GM23248 (cell line): ENCODE measurements around the gene NCAM1. TPM values are rescaled to one million over a fixed set of nuclear protein-coding genes. Genes with fewer than 3 reads are reported as not detected.

Experiments used
- DNase-seq: peaks from one replicate; pipeline ENCODE4 v3.0.0-alpha.2; 2015
- H2AFZ ChIP-seq: fragments of 200-600 bp; sonication (generic); 2 replicates; pipeline ENCODE4 v1.6.1; 2016; ENCODE audit warnings: antibody characterized with exemption
- H3F3A ChIP-seq: fragments of 200-600 bp; sonication (generic); 2 replicates; pipeline ENCODE4 v1.6.1; 2016; ENCODE audit warnings: mild to moderate bottlenecking, antibody characterized with exemption, mixed run types; ENCODE audit not compliant: insufficient read depth
- H3K27ac ChIP-seq: fragments of 200-600 bp; sonication (generic); 2 replicates; pipeline ENCODE4 v1.5.1; 2016; ENCODE audit warnings: mild to moderate bottlenecking
- H3K27me3 ChIP-seq: fragments of 200-600 bp; sonication (generic); replicated peaks from 2 replicates; pipeline ENCODE4 v1.6.1; 2016; ENCODE audit warnings: mild to moderate bottlenecking; ENCODE audit not compliant: insufficient read depth
- H3K36me3 ChIP-seq: fragments of 200-600 bp; sonication (generic); 2 replicates; pipeline ENCODE4 v1.6.1; 2016; ENCODE audit warnings: low read depth, mild to moderate bottlenecking
- H3K4me1 ChIP-seq: fragments of 200-600 bp; sonication (generic); 2 replicates; pipeline ENCODE4 v1.6.1; 2016; ENCODE audit warnings: mild to moderate bottlenecking; ENCODE audit not compliant: insufficient read depth
- H3K4me2 ChIP-seq: fragments of 200-600 bp; sonication (generic); one replicate; pipeline ENCODE4 v1.6.1; 2016; ENCODE audit warnings: mild to moderate bottlenecking; ENCODE audit not compliant: unreplicated experiment
- H3K4me3 ChIP-seq: fragments of 200-600 bp; sonication (generic); 2 replicates; pipeline ENCODE4 v1.5.1; 2016; ENCODE audit warnings: mild to moderate bottlenecking
- H3K79me2 ChIP-seq: fragments of 200-600 bp; sonication (generic); 2 replicates; pipeline ENCODE4 v1.6.1; 2016; ENCODE audit warnings: mild to moderate bottlenecking; ENCODE audit not compliant: insufficient read depth
- H3K9ac ChIP-seq: fragments of 200-600 bp; sonication (generic); 2 replicates; pipeline ENCODE4 v1.6.1; 2016; ENCODE audit warnings: mild to moderate bottlenecking
- H3K9me2 ChIP-seq: fragments of 200-600 bp; sonication (generic); 2 replicates; pipeline ENCODE4 v1.6.1; 2016; ENCODE audit warnings: mixed run types, mild to moderate bottlenecking, moderate library complexity; ENCODE audit not compliant: insufficient read depth
- H3K9me3 ChIP-seq: fragments of 200-600 bp; sonication (generic); one replicate; pipeline ENCODE4 v1.6.1; 2017; ENCODE audit warnings: low read depth
- H4K20me1 ChIP-seq: fragments of 200-600 bp; sonication (generic); 2 replicates; pipeline ENCODE4 v1.6.0; 2016; ENCODE audit not compliant: insufficient read depth
- EZH2 ChIP-seq: fragments of 200-600 bp; sonication (generic); IDR thresholded peaks from 2 replicates; pipeline ENCODE4 v1.6.1; 2018; ENCODE audit warnings: antibody characterized with exemption, mild to moderate bottlenecking; ENCODE audit not compliant: insufficient read depth, poor library complexity, severe bottlenecking
- EZH2phosphoT487 ChIP-seq: fragments of 200-600 bp; sonication (generic); IDR thresholded peaks from 2 replicates; pipeline ENCODE4 v1.6.1; 2018; ENCODE audit warnings: antibody characterized with exemption, moderate library complexity, mild to moderate bottlenecking, low read depth; ENCODE audit not compliant: insufficient read depth
- WGBS, 2 experiments: methylation state at CpG; one replicate each; pipeline ENCODE4 v1.1.6; 2015 to 2017; ENCODE audit warnings: low lambda C conversion rate in 2 of 2, low coverage in 1 of 2; ENCODE audit errors: missing lambda C conversion rate in 2 of 2; 5-methylcytosine and 5-hydroxymethylcytosine counted together
- in situ Hi-C: fragments of 300-500 bp; cut with MboI; formaldehyde crosslinking; loops from 2 replicates; pipeline ENCODE4 v1.15.0; 2020
- polyA plus RNA-seq: library from polyadenylated mRNA; unstranded; fragments of >200 nt; fragmentation: Nextera tagmentation; extraction: Ambion mirVana; gene quantifications from 2 replicates; pipeline ENCODE4 v1.2.1, GENCODE V29; 2016
- total RNA-seq: library from RNA; depleted of rRNA; stranded (reverse); fragments of >200 nt; shearing (Covaris generic); gene quantifications from 2 replicates; pipeline ENCODE4 v1.2.3, GENCODE V29; 2014

The NCAM1 gene
- total and polyA plus RNA-seq, 2 experiments from 2014 or later: 1.5 to 1.8 TPM

GRCh38 chr11:113001709-113002108 is 40.5 kb downstream of the NCAM1 start:
- Histone ChIP-seq H3K79me2 (no peaks in the 10 kb centered on the region), H2AFZ (no peak overlapping the region), H3K27me3 (no peaks in the 10 kb centered on the region), H3K9me3 (no peaks in the 10 kb centered on the region), H3K36me3 (no peaks in the 10 kb centered on the region), H3K9ac (no peak overlapping the region), H4K20me1 (no peaks in the 10 kb centered on the region), H3F3A (no peaks in the 10 kb centered on the region), H3K27ac (no peak overlapping the region), H3K4me1 (no peaks in the 10 kb centered on the region), H3K9me2 (no peaks in the 10 kb centered on the region), H3K4me2 (no peak overlapping the region), H3K4me3 (no peak overlapping the region)
- TF ChIP-seq EZH2 (no peak), EZH2phosphoT487 (no peak)
- no peak for DNase-seq
- in situ Hi-C loops: no loop called here
- WGBS, 2 experiments: 62 to 65% methylated on average over 5 of the region's 5 CpGs

- no peaks in the 10 kb centered on the region for H3K27me3 ChIP-seq
- 31 to 44% methylated on average over 2 of the region's 2 CpGs for WGBS, 2 experiments
- no peaks in the 10 kb centered on the region for H3K79me2 ChIP-seq
- no peaks in the 10 kb centered on the region for H3F3A ChIP-seq
- no peak overlapping the region for H3K4me3 ChIP-seq
- no peak for TF ChIP-seq EZH2
- TF ChIP-seq EZH2phosphoT487: no peak
- no peaks in the 10 kb centered on the region for H3K9me3 ChIP-seq
- no peak overlapping the region for H3K9ac ChIP-seq
- no peaks in the 10 kb centered on the region for H4K20me1 ChIP-seq
- no peaks in the 10 kb centered on the region for H3K36me3 ChIP-seq
- DNase-seq: no peak
- no peak overlapping the region for H2AFZ ChIP-seq
- H3K4me1 ChIP-seq: no peaks in the 10 kb centered on the region
- no peak overlapping the region for H3K4me2 ChIP-seq
- H3K9me2 ChIP-seq: no peaks in the 10 kb centered on the region
- in situ Hi-C loops: no loop called here
- H3K27ac ChIP-seq: no peak overlapping the region
Observed at GRCh38 chr11:113006896-113007445, 45.8 kb downstream of the NCAM1 start.

- WGBS, 2 experiments: 42 to 43% methylated on average over 11 of the region's 11 CpGs
Observed at GRCh38 chr11:113014262-113015097, 53.3 kb downstream of the NCAM1 start.

GRCh38 chr11:113015098-113015455 is 53.9 kb downstream of the NCAM1 start:
- no peaks in the 10 kb centered on the region for H3K79me2 ChIP-seq
- no peaks in the 10 kb centered on the region for H3K36me3 ChIP-seq
- no peaks in the 10 kb centered on the region for H4K20me1 ChIP-seq
- no peaks in the 10 kb centered on the region for H3K27me3 ChIP-seq
- H3F3A ChIP-seq: no peaks in the 10 kb centered on the region
- TF ChIP-seq EZH2phosphoT487: no peak
- TF ChIP-seq EZH2: no peak
- no peak overlapping the region for H3K9ac ChIP-seq
- in situ Hi-C loops: no loop called here
- no peaks in the 10 kb centered on the region for H3K4me1 ChIP-seq
- no peak overlapping the region for H3K4me3 ChIP-seq
- no peaks in the 10 kb centered on the region for H3K9me3 ChIP-seq
- H3K27ac ChIP-seq: no peak overlapping the region
- H2AFZ ChIP-seq: no peak overlapping the region
- H3K9me2 ChIP-seq: no peaks in the 10 kb centered on the region
- H3K4me2 ChIP-seq: no peak overlapping the region
- no peak for DNase-seq

More at GRCh38 chr11:113014262-113015097, 53.3 kb downstream of the NCAM1 start:
- Histone ChIP-seq H3K9me2 (no peaks in the 10 kb centered on the region), H3K4me2 (no peak overlapping the region), H3K4me3 (no peak overlapping the region), H3K4me1 (no peaks in the 10 kb centered on the region), H3K36me3 (no peaks in the 10 kb centered on the region), H3K9me3 (no peaks in the 10 kb centered on the region), H2AFZ (no peak overlapping the region), H3K27me3 (no peaks in the 10 kb centered on the region), H3K9ac (no peak overlapping the region), H3K27ac (no peak overlapping the region), H3F3A (no peaks in the 10 kb centered on the region), H3K79me2 (no peaks in the 10 kb centered on the region), H4K20me1 (no peaks in the 10 kb centered on the region)
- no peak for TF ChIP-seq EZH2phosphoT487
- no peak for TF ChIP-seq EZH2
- in situ Hi-C loops: no loop called here
- peak; percentile 4 for DNase-seq
